GM12872 (cell line): ENCODE measurements around the gene GFRA1.

Experiments used
- CTCF ChIP-seq: IDR thresholded peaks from 3 replicates; pipeline ENCODE4 v1.5.1; 2011; ENCODE audit warnings: low read depth, mild to moderate bottlenecking, low read length, moderate library complexity; ENCODE audit not compliant: insufficient read depth

GFRA1 gene

GRCh38 chr10:116207690-116208089 lies 65.3 kb downstream of the GFRA1 start:
- TF ChIP-seq CTCF: no peak

GRCh38 chr10:116203661-116204060 lies 69.3 kb downstream of the GFRA1 start:
- no peak for TF ChIP-seq CTCF

- TF ChIP-seq CTCF: no peak
Measured at GRCh38 chr10:116201670-116202430, 71.2 kb downstream of the GFRA1 start.

- no peak for TF ChIP-seq CTCF
Measured at GRCh38 chr10:116201011-116201410, 72.0 kb downstream of the GFRA1 start.

GRCh38 chr10:116198676-116199035 lies 74.3 kb downstream of the GFRA1 start:
- TF ChIP-seq CTCF: no peak

GRCh38 chr10:116197946-116198675 lies 74.9 kb downstream of the GFRA1 start:
- TF ChIP-seq CTCF: no peak

- no peak for TF ChIP-seq CTCF
Measured at GRCh38 chr10:116195583-116195982, 77.4 kb downstream of the GFRA1 start.
